GM12873 (cell line): ENCODE data around the gene WHAMM.
A peak's percentile ranks its signal among the peaks of the same experiment; 100 is the strongest.

Experiments
- TF ChIP-seq, protein P1 (sequence below): IDR thresholded peaks from 2 replicates; pipeline ENCODE4 v1.5.1; 2012; ENCODE audit warnings: low read depth, mild to moderate bottlenecking, moderate library complexity, low read length, control low read depth; ENCODE audit not compliant: insufficient read depth; ENCODE audit errors: missing control alignments

Gene WHAMM

DNA sequence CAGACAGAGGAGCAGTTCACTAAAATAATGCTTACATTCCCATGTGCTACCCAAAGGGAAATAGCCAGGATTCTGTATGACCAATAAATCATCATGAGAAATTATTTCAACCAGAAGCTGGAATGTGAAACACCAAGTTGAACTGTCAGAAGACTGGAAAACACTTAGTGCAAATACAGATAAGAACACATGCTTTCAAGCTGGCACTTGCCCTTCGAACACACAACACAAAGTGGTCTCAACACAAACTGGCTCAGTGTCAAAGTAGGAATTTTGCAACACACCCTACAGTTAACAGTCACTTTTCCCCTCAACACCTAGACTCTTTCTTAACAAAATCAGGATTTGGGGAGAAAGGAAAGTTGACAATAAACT, 4.9 kb upstream of the WHAMM start:
- TF ChIP-seq, protein P1, sequence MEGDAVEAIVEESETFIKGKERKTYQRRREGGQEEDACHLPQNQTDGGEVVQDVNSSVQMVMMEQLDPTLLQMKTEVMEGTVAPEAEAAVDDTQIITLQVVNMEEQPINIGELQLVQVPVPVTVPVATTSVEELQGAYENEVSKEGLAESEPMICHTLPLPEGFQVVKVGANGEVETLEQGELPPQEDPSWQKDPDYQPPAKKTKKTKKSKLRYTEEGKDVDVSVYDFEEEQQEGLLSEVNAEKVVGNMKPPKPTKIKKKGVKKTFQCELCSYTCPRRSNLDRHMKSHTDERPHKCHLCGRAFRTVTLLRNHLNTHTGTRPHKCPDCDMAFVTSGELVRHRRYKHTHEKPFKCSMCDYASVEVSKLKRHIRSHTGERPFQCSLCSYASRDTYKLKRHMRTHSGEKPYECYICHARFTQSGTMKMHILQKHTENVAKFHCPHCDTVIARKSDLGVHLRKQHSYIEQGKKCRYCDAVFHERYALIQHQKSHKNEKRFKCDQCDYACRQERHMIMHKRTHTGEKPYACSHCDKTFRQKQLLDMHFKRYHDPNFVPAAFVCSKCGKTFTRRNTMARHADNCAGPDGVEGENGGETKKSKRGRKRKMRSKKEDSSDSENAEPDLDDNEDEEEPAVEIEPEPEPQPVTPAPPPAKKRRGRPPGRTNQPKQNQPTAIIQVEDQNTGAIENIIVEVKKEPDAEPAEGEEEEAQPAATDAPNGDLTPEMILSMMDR, result no peak

DNA sequence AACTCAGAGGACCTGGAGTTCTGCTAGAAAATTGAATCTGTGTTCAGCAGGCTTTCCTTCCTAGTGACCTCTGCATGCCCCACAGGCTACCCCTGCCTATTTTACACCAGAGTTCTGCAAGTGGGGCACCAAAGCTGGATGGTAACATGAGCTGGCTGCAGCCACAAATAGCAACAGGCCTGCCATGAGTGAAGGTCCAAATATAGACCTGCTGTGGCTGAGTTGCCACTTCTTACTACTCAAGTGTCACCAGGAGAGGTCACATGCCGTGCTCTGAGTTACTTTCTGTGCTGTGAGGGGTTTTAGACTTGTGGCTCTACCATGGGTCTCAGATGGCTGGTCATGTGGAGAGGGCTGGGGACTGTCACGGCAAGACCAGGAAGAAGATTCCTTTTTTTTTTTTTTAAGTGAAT, 3.4 kb upstream of the WHAMM start, which contains the start of gene FSD2:
FSD2 (minus strand) TSS at position 76 of the 413 bp plus-strand sequence. CDS start 18,679 bp downstream, outside the sequence.
- TF ChIP-seq, protein P1, result peak; percentile 38

DNA sequence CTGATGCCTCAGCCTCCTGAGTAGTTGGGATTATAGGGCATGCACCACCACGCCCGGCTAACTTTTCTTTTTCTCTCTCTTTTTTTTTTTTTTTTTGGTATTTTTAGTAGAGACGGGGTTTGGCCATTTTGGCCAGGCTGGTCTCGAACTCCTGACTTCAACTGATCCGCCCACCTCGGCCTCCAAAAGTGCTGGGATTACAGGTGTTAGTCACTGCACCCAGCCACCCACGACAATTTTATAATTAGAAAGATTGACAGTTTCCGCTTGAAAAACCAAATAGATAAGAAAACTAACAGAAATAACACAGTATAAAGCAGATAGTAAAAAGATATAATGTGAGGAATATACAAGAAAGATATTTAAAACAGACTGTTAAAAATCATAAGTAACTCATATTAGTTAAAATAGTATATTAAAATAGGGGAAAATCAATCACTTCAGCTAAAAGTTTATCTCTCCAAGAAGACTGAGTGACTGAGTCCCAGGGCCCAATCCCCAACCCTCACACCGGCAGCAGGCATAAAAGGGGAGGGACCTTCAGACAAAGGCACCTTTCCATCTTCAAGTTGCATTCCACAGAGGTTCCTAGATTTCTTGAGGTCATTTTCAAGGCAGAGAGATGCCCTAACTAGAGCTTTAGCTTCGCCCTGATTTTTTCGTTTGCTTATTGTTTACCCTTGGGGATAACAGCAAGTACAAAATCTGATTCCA, 1.4 kb upstream of the WHAMM start:
- TF ChIP-seq, protein P1, result no peak

DNA sequence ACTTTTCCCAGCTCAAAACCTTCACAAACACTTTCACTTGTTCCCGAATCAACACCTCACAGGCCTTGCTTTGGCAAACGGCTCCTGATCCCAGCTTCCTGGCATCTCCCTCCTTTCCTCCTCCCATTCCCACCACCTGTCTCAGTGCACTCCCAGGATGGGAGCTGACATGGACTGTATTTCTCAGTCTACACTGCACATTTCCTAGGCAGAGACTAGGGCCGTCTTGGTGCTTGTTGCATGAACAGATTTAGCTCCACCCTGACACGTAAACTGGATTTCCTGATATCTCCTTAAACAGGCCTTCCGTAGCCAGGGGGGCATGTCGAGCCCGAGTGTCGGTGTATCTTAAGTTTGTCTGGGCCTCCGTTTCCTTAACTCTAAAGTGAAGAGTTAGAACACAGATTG, 790 bp upstream of the WHAMM start:
- TF ChIP-seq, protein P1, result no peak

DNA sequence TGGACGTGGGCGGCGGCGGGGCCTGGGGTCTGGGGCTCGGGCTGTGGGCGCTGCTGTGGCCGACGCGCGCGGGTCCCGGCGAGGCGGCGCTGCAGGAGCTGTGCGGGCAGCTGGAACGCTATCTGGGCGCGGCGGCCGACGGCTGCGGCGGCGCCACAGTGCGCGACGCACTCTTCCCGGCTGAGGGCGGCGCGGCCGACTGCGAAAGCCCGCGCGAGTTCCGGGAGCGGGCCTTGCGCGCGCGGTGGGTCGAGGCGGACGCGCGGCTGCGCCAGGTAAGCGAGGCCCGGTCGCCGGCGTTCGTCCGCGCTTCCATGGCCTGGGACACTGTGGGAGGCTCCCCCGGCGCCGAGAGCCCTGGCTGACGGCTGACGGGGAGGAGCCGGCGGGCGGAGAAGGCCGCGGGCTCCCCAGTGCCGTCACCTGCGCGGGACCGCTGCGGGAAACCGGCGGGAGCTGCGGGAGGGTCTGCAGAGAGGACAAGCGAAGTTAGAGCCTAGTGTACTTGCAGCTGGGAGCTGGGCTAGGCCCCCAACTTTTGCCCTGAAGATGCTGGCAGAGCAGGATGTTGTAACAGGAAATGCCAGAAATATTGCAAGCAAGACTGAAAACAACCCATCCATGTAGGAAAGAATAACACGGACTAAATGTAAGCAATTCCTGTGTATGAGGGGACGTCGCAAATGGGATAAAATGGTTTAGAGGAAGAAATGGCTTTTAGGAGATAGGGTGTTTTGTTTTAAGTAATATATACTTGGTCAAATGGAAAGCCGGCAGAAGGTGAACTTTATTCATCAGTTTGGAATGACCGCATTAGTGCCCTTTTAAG, 847 bp downstream of the WHAMM start:
- TF ChIP-seq, protein P1, result no peak

DNA sequence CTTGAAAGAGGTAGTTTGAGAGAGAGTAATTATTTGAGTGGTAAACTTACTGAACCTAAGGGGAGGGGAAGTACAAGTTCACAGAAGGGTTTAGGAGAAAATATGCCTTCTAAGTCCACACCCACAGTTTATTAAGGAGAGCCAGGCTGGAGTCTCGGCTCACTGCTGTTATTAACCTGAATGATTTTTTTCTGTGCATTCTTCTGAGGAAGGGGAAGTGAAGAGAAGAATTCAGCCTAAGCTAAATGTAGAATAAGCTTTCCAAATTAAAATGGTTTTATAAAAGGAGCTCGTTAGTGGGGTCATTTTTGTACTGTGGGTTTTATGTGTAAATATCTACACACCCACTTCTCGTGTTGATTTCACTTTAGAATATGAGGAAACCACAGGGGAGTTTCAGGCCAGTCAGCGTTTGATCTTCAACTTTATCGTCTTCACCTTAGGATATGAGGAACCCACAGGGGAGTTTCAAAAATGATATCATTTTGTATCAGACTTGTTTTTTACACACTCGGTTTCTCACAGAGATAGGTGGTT, 1.5 kb downstream of the WHAMM start:
- TF ChIP-seq, protein P1, result no peak

DNA sequence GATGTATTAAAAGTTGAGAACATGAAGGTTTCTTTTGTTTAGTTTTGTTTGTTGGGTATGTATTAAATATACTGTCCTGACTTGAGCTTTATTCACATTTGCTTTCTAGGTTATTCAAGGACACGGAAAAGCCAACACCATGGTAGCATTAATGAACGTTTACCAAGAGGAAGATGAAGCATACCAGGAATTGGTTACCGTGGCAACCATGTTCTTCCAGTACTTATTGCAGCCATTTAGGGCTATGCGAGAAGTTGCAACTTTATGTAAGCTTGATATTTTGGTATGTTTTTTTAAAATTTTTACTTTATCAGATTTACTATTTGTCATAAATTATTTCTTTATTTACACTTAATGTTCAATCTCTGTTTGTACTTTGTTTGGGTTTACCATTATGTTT, 3.6 kb downstream of the WHAMM start:
- TF ChIP-seq, protein P1, result no peak
